Spleen (tissue), 7 donors: ENCODE results near the gene STX8.

Experiments
- POLR2A ChIP-seq, 3 donors: fragments of 450-650 bp; IDR thresholded peaks; one replicate each; pipeline ENCODE4 v1.5.1; 2017; ENCODE audit warnings: antibody characterized with exemption in 3 of 3, mild to moderate bottlenecking in 1 of 3
- TF ChIP-seq, protein P1 (sequence below), 11 experiments: fragments of 200-600 bp in 7 of 11; fragments of 450-650 bp in 4 of 11; sonication (generic) in 4 of 11; IDR thresholded peaks in 8 of 11; conservative IDR thresholded peaks in 3 of 11; 1 replicate in 7 of 11; 2 replicates in 4 of 11; pipeline versions ENCODE4 v1.4.0 to v1.8.0; 2016 to 2021; ENCODE audit warnings: antibody characterized with exemption in 11 of 11, inconsistent platforms in 4 of 11, mild to moderate bottlenecking in 1 of 11
- donor health status: DM: no; HTN: no; CAD: no; lungs with moderate emphysema.
- donor health status: DM: no; HTN: no; CAD: no.
- donor health status: DM: no; HTN: no; CAD: no.

DNA sequence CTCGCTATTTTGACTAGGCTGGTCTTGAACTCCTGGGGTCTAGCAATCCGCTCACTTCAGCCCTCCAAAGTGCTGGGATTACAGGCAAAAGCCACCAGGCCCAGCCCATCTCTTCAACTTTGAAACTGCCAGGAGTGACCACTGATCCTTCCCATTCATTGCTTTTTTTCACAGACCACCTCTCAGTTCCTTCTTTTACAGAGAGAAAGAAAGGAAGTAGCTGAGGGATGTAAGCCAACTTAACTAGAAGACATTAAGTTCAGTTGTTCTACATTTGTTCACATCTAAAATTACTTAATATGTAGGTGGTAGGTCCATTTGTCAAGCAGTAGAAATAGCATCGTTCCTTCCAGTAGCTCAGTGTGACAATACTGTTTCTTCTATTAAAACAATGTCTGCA, 219.8 kb downstream of the STX8 start:
- TF ChIP-seq, protein P1, sequence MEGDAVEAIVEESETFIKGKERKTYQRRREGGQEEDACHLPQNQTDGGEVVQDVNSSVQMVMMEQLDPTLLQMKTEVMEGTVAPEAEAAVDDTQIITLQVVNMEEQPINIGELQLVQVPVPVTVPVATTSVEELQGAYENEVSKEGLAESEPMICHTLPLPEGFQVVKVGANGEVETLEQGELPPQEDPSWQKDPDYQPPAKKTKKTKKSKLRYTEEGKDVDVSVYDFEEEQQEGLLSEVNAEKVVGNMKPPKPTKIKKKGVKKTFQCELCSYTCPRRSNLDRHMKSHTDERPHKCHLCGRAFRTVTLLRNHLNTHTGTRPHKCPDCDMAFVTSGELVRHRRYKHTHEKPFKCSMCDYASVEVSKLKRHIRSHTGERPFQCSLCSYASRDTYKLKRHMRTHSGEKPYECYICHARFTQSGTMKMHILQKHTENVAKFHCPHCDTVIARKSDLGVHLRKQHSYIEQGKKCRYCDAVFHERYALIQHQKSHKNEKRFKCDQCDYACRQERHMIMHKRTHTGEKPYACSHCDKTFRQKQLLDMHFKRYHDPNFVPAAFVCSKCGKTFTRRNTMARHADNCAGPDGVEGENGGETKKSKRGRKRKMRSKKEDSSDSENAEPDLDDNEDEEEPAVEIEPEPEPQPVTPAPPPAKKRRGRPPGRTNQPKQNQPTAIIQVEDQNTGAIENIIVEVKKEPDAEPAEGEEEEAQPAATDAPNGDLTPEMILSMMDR (IDR thresholded peaks at IDR 0.05 in 8 of 11, conservative IDR thresholded peaks at IDR 0.05 in 3 of 11) = no peak
- no peak for TF ChIP-seq POLR2A (IDR thresholded peaks at IDR 0.05)
